Activated CD8-positive, alpha-beta memory T cell treated with anti-CD3 and anti-CD28 coated beads, Interleukin-2, amount 50 U/mL, for 48 hours (primary cell): ENCODE results near the gene ROPN1.
"Not testable (repeated sequence)": the region's sequence is repeated elsewhere in the genome, so short reads cannot be mapped to it uniquely, and the experiment has no call there.

Experiments
- DNase-seq: peaks from one replicate; pipeline ENCODE4 v3.0.0-alpha.2; 2020

ROPN1 gene

DNA sequence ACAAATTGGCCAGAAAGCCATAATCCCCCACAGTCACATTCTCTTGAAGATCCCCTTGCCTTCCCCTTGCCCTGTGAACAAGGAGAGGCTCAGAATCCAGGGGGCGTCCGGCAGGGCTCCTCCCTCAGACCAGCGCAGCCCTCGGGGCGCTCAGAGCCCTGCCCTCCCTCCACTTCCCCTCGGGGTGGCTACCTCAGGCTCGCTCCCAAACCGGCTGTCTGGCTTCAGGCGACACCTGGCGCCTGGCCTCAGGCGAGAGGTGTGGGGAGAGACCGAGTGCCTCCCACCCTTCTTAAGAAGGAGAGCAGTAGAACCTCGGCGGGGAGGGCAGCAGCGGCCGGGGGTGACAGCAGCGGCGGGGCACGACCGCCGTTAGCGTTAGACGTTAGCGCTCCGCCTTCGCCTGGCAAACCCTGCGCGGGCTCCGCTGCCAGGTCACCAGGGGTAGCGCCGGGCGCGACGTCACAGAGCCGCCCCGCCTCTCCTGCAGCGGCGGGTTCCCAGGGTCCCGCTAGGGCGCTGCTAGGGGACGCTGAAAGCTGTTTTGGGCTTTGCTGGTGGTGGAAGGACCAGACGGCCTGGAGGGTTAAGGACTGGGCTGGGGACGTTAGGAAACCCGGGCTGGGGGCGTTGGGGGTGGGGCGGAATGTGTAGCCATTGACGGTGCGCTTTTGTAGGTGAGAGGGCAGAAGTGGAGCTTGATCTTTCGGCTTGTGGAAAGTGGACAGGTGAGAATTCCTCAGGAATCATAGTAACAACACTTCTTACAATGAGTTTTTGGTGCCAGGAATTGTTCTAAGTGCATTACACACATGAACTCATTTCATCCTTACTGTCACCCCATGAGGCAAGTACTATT lies at the start of gene ROPN1:
Gene ROPN1, minus strand, starts transcription at position 395 of the 859 bp plus-strand sequence. CDS start 11,643 bp downstream, outside the sequence.
- not testable (repeated sequence) for DNase-seq

DNA sequence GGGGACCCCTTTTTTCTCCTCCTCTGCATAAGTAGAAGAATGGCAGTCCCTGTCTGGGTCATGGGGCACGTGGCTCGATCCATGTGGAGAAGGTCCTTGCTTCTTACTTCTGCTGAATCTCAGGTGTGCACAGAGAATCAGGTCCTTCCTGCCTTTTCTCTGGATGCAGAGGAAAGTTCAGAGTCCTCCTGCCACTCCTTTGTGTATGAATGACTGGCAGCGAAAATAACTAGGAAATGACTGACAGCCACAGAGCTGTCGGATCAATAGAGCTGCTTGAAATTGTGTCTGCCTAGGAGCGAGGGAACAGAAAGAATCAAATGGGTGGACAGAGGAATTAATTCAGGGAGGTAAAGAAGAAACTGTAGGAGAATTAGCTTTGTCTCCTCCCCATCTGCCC lies 49.6 kb upstream of the ROPN1 start:
- DNase-seq: no peak

DNA sequence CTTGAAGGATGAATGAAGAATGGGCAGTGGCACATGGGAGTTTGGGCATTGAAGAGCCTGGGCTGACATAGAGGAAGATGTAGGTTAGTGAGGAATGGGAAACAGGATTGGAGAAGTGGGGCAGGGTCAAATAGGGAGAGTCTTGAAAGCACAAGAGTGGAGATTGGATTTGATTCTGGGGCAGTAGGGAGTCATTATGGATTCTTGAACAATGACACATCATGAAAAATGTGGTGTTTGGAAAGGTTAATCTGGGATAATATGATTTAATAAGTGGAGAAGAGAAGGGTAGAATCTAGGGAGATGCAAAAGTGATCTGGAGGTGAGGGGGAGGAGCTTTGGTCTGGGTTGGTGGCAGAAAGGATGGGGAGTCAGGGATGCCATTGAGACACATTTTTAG lies 45.4 kb upstream of the ROPN1 start:
- no peak for DNase-seq

- not testable (repeated sequence) for DNase-seq
These were observed 44.3 kb upstream of the ROPN1 start for GRCh38 chr3:124036214-124036613.

- no peak for DNase-seq
These were observed 43.7 kb upstream of the ROPN1 start for GRCh38 chr3:124035463-124036121.

- no peak for DNase-seq
These were observed 42.9 kb upstream of the ROPN1 start for GRCh38 chr3:124034844-124035152.

- peak; percentile 71 for DNase-seq
These were observed 42.3 kb upstream of the ROPN1 start for GRCh38 chr3:124034016-124034843.

DNA sequence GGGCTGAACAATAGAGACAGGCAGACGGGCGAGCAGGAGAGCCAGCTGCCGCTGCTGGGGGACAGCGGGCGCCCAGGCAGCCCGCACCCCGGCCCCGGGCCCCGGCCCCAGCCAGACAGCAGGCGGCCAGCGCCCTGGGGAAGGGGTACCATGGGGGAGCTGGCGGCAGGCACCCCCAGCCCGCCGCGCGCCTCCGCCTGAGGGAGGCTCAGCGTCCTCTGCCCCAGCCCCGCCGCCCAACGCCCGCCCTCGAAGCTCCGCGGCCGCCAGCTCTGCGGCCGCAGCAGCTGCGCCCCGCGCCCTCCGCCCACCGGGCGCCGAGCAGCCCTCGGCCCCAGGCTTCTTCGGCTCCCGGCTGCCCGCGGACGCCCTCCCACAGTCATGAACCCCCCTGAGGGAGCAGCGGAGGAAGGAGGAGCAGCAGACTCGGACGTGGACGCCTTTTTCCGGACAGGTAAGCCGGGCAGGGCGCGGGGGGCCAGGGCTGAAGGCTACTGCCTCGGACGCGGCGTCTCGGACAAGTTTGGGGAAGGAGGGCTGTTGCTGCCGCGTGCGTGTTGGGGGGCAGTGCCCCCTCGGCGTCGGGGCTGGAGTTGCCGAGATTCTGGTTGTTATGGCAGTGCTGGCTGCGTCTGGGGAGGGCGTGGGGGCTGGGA lies 41.6 kb upstream of the ROPN1 start, which contains the start of gene KALRN:
Gene KALRN, plus strand, starts transcription at position 10 of the 656 bp plus-strand sequence.
- DNase-seq: peak; percentile 55

- peak; percentile 85 for DNase-seq
These were observed 41.0 kb upstream of the ROPN1 start for GRCh38 chr3:124032881-124033359.

- no peak for DNase-seq
These were observed 40.5 kb upstream of the ROPN1 start for GRCh38 chr3:124032311-124032880.

DNA sequence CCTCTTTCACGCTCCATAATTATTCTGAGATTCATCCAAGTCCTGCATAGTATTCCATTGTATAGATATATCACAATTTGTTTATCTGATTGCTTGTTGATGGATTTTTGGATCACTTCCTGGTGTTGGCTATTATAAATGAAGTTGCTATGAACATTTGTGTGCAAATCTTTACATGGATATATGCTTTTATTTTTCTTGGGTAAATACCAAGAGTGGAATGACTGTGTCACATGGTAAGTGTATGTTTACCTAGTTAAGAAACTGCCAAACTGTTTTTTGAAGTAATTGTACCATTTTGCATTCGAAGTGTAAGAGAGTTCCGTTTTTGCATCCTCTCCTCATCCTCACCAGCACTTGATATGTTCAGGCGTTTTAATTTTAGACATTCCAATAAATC lies 34.6 kb upstream of the ROPN1 start:
- DNase-seq: no peak

- not testable (repeated sequence) for DNase-seq
These were observed 31.6 kb upstream of the ROPN1 start for GRCh38 chr3:124023531-124023930.

- no peak for DNase-seq
These were observed 27.4 kb upstream of the ROPN1 start for GRCh38 chr3:124019291-124019690.

GRCh38 chr3:124017502-124017901 lies 25.6 kb upstream of the ROPN1 start:
- DNase-seq: not testable (repeated sequence)

DNA sequence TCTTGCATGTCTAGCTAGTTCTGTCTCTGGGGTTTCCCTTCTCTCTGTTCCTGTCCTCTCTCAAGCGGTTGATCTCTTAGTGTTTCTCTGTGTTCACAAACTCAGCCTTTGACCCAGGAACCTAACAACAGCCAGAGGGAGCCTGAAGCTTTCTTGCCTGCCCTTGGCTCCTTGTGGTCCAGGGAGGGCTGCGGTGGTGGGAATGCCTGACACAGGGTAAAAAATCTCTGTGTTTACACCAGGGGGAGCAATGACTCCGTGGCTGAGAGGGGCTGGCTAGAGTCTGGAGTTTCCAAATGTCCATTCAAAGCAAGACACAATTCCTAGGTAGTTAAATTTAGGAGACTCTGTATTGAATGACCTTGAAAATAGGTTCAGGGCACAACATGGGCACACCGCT lies 24.6 kb upstream of the ROPN1 start:
- DNase-seq: not testable (repeated sequence)

GRCh38 chr3:124014366-124014942 lies 22.5 kb upstream of the ROPN1 start:
- DNase-seq: no peak

DNA sequence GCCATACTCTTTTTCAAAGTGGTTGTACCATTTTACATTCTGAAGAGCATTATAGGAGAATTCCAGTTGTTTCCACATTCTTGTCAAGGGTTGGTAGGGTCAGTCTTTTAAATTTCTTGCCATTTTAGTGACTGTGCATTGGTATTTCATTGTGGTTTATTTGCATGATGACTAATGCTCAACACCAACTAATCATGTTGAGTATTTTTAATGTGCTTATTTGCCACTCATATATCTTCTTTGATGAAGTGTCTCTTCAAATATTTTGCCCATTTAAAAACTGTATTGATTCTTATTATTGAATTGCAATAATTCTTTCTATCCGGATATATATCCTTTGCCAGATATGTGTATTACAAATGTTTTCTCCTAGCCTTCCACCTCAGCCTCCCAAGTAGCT lies 16.4 kb upstream of the ROPN1 start:
- DNase-seq: not testable (repeated sequence)

GRCh38 chr3:124007186-124007585 lies 15.3 kb upstream of the ROPN1 start:
- no peak for DNase-seq

DNA sequence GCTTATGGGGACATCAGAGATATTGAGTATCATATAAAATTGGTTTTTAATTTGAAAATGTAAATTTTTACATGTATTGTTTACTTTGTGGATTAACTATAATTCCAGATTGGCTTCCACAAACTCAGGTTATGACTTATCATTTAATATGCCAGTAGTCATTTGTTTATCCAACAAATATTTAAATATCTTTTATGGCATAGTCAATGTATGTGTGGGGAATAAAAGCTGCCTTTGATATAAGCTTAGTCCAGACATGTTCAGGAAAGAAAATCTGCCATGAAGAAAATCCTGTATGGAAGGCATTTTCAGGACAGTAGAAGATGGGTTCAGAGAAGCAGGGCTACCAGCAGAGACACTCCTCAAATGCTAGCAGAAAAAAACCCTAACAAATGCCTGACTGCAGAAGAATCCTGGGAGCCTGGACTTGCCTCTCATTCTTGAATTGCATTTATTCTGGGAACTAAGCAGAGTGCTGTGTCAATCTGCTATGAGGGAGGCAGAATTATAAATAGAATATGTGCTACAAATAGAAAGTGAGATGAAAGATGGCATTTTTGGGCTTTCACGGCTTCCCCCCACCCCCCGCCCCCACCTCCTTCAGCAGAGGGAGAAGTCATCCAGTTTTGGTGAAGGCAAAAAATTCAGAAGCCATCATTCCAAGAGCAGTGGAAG lies 10.6 kb upstream of the ROPN1 start:
- not testable (repeated sequence) for DNase-seq

DNA sequence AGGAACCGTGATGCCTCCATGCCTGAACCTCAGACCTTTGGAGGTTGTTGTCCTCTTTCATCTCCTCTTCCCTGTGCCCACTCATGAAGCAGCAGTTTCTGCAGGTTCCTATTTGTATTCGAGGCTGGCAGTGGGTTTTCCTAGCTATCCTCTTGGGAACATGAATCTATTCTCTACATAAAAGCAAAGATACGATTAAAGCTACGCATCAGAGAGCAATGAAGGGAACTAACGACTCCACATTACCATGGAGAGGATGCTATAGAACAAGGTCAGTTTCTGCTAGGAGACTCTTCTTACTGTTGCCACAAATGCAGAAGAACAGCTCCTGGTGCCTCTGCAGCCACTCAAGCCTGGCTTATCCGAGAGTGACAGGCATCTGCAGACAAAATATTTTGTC lies 9.4 kb upstream of the ROPN1 start:
- DNase-seq: not testable (repeated sequence)

DNA sequence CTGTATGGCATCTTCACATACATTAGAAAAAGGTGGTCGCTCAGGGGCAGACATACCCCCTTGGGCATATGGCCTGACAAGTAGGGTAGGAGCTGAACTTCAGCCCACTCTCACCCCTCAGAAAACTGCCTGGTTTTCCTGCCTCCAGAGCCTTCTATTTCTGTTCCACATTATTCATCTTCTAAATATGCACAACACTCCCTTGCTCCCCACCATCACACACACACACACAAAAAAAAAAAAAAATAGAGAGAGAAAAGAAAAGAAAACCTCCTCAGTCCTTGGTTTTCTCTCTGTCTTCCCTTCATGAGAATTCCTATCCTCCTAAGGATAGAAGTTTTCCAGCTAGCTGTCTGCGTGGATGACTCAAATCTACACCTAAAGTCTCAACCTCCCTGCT lies 5.6 kb upstream of the ROPN1 start:
- no peak for DNase-seq
